ENCODE data around the gene MTRR.

- TF ChIP-seq CTCF (conservative IDR thresholded peaks at IDR 0.05) (no peak), EZH2 (IDR thresholded peaks at IDR 0.05; ENCODE audit: low read depth) (no peak)
These were observed 8.9 kb downstream of the MTRR start for GRCh38 chr5:7877851-7878250.

Data from PC-9 (cell line).